NCI-H1436 (cell line): ENCODE measurements around the gene USP54.
A peak's percentile ranks its signal among the peaks of the same experiment; 100 is the strongest.
"Not testable (repeated sequence)": the region's sequence is repeated elsewhere in the genome, so short reads cannot be mapped to it uniquely, and the experiment has no call there.

Experiments used
- DNase-seq: peaks from one replicate; lab custom pipeline; 2025; lab: John Stamatoyannopoulos, UW

The USP54 gene

GRCh38 chr10:73586583-73586984, 4.6 kb downstream of the USP54 start:
- no peak for DNase-seq

DNA sequence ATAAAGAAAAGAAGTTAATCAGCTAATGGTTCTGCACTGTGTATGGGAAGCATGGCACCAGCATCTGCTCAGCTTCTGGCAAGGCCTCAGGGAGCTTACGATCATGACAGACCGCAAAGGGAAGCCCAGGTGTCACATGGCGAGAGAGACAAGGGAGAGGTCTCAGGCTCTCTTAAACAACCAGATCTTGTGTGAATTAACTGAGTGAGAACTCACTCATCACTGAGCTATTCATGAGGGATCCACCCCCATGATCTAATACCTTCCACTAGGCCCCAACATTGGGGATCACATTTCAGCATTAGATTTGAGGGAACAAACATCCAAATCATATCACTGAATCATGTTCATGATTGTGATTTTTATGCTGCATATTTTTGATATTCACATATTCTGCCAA, 5.8 kb downstream of the USP54 start:
- no peak for DNase-seq

DNA sequence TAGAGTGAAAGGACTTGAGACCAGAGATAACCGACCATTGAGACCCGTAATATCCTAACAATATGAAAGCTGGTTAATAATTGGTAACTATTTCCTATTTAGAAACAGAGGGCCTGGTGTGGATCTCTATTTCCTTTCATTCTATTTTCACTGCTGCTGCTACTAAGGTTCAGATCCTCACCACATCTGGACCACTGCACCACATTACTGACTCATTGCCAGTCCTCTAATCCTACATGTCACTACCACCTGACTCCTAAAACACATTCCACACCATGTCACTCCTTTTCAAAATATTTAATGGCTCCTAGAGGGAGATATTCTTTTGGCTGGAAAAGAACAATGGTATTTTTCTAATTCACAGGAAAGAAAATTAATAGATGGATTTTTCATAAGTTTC, 6.4 kb downstream of the USP54 start:
- no peak for DNase-seq

DNA sequence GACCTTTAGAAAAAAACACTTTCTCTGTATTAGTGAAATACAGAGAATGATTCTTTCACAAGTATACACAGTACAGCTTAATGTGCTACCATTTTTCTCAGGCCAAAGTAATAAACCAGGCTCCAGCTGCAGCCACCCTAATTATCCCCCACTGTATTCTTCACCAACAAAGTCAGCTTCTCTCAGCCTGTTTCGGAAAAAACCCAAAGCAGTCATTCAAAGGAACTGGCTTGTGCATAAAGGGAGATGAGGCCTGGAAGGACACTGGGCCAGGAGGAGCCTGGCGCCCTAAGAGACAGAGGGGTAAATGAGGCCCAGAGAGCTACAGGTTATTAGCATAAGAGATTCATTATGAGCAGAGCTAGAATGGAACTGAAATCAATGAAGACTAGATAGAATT, 9.2 kb downstream of the USP54 start:
- no peak for DNase-seq

GRCh38 chr10:73578927-73579326, 12.2 kb downstream of the USP54 start:
- not testable (repeated sequence) for DNase-seq

GRCh38 chr10:73577788-73578187, 13.4 kb downstream of the USP54 start:
- no peak for DNase-seq

- no peak for DNase-seq
These were observed 14.1 kb downstream of the USP54 start for GRCh38 chr10:73576890-73577591.

DNA sequence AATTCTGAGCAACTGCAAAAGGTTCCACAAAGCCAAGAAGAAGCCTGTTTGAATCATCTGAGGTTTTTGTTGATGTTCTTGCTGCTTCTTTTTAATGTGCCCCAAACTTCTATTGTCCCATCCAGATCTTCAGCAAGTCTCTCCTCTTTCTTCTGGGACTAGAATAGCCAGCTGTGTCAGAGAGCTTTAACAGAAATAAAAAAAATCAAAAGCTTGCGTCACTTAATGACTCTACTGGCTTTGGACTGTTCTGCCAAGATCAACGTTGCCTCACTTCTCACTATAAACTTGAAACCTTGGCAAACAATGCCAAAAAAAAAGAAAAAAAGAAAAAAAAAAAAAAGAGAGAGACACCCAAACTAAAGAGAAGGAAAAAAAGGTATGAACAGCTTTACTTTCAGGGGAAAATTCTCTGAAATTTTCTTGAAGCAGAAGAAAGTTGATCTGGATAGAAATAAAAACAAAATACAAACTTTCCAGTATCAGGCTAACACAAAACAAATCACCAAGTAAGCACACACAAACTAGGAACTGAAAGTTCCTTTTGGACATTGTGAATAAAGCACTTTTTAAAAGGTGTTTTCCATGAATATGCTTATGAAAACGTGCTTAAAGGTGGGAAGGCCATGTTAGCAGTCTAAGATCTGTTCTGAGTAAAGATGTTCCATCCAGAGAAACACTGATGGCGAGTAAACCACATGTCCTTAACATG, 14.8 kb downstream of the USP54 start:
- no peak for DNase-seq

GRCh38 chr10:73567025-73567424, 24.1 kb downstream of the USP54 start:
- DNase-seq = not testable (repeated sequence)

DNA sequence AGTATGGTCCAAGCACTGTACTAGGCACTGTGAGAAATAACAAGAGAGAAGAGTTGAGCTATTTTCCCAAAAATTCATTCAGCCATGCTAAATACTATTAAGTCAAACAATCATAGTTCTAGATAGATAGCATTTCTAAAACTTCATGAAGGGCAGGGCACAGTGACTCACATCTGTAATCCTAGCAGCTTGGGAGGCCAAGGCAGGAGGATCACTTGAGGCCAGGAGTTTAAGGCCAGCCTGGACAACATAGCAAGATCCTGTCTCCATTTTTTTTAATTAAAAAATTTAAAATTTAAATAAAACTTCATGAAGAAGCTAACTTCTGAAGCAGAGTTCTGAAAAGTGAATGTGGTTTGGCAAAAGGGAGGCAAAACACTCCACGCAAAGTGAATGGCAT, 29.9 kb downstream of the USP54 start:
- no peak for DNase-seq

- no peak for DNase-seq
These were observed 31.6 kb downstream of the USP54 start for GRCh38 chr10:73559590-73559989.

DNA sequence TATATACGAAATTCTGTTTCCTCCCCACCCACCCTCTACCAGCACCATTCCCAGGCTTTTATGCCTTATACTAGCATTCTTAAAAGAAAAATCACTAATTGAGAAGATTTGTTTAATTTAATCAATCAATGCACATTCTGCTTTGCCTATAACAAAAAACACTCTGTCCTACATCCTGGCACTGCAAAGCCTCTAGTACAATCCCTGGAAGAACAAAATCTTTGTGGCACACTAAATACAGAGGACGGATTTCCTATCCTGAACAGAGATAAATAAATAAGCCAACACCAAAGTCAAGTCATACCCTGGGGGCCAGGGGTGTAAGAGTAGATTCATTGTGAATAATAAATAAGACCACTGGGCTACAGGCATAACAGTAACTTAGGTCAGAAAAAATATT, 34.3 kb downstream of the USP54 start:
- no peak for DNase-seq

DNA sequence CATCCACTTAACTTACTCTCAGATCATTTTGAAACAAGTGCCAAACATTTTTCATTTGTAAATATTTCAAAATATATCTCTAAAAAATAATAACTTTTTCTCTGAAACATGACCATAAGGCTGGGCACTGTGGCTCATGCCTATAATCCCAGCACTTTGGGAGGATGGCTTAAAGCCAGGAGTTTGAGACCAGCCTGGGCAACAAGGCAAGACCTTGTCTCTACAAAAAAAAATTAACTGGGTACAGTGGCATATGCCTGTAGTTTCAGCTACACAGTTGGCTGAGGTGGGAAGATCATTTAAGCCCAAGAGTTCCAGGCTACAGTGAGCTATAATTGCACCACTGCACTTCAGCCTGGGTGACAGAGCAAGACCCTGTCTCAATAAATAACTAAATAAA, 36.4 kb downstream of the USP54 start:
- DNase-seq = no peak

- DNase-seq = no peak
These were observed 37.4 kb downstream of the USP54 start for GRCh38 chr10:73553761-73554160.

DNA sequence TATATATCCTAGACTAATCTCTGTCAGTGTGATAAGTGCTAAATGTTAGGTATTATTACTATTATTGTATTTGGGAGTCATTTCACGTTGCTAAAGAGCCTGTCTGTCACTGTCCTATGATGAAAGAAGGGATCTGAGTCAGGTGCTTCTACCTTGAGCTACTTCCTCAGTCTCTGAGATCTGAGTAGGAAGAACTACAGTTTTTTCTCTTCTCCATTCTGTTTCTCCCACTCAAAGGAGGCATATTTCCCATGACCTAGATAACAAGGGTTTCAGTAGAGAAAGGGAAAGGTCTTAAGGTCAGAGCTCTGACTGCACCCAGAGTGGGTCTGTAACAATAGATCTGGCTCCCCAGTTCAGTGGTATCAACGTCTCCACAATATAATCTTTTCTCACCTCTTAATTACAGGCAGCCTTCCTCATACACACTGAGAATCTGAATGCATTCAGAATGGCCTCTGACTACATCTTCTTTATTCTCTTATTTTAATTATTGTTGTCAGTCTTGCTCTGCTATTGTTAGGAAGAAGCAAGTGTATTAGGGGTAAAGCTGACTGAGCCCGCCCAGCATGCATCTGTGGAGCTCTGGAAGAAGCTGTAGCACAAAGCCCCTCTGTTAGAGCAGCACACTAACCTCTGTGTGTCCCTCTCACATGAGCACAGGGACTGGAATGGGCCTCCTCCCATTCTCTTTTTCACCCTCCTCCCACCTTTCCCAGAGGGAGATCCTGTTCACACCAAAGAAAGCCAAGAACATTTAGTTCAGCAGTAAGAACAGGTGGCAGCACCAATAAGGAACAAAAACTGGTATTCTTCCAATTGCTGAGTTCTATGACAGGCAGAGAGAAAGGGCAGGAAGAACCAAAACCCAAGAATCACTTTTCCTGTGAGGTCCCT, 38.1 kb downstream of the USP54 start:
- DNase-seq = no peak

GRCh38 chr10:73551515-73551914, 39.6 kb downstream of the USP54 start:
- DNase-seq = no peak

GRCh38 chr10:73545357-73545756, 45.8 kb downstream of the USP54 start:
- no peak for DNase-seq

GRCh38 chr10:73537709-73538108, 53.4 kb downstream of the USP54 start:
- no peak for DNase-seq

DNA sequence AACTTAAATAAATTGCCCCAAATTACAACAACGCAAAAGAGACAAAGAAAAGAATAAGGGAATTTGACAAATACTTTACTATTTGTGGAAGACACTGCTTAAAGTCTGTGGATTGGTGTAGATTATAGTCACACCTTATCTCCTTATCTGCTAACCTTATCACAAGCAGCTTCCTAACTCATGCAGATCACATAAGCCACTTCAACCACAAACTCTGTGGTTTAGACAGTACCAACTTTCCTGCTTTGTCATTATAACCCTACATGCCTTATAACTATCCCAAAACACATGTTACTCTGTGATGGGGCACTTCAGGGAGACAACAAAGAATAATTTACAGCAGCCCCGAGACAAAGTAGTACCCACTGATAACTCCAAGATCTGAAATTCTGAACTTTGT, 53.9 kb downstream of the USP54 start:
- DNase-seq = no peak

GRCh38 chr10:73534857-73535256, 56.3 kb downstream of the USP54 start:
- no peak for DNase-seq

DNA sequence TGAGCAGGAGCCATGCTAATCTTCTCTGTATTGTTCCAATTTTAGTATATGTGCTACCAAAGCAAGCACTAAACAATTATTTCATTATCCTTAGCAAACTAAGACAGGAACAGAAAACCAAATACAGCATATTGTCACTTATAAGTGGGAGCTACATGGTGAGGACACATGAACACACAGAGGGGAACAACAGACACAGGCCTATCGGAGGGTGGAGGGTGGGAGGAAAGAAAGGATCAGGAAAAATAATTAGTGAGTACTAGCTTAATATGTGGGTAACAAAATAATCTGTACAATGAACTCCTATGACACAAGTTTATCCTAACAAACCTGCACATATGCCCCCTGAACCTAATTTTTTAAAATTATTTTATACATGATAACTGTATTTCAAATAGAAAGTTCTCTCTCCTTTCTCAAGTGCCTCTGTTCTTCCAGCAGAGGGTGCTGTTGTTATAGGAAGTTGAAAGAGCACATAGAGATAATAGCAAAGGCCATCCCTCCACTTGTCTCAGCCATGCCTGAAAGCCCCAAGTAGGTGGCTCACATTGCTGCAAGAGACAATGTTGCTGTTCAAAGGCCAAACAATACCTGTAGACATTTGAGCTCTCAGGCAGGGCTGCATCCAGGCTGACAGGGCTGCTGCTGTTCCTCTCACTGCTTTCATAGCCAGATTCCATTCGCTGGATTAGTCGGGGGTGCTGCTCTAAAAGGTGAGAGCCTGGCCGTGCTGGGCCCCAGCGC, 61.9 kb downstream of the USP54 start:
- DNase-seq = peak; percentile 78

DNA sequence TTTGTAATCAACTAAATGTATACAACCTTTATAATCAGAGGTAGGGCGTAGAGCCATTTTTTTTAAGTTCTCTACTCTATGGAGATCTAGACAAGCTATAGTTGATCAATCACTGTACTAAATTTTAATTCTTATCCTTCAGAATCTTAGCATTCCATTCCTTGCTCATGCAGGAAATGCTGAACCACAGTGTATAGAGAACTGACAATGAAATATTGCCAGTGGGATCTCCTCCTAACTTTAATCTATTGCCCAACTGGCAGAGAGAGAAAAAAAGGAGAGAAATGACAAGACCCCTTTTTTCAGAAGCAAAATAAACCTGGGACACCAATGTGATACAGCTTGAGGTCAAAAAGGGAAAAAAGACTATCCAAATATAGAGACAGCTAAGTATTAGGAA, 68.9 kb downstream of the USP54 start:
- DNase-seq = no peak
